SK-N-SH (cell line): ENCODE measurements around the gene HSF5. TPM values are rescaled to one million over a fixed set of nuclear protein-coding genes. Genes with fewer than 3 reads are reported as not detected.

ENCODE experiments used
- CTCF ChIA-PET: fragments of 300-600, 350-600 bp; formaldehyde crosslinking; extraction: SDS; loops from one replicate; lab custom pipeline; 2021; lab: Yijun Ruan, JAX
- POLR2A ChIA-PET: fragments of 350-600 bp; sonication (Branson Sonifier 250); formaldehyde crosslinking; extraction: SDS; loops from one replicate; lab custom pipeline; 2020; ENCODE audit warnings: antibody characterized with exemption, inconsistent platforms; lab: Yijun Ruan, JAX
- DNase-seq: peaks from one replicate; pipeline ENCODE4 v3.0.0; 2012
- H2AFZ ChIP-seq: fragments of 200-600 bp; sonication (generic); 2 replicates; pipeline ENCODE4 v1.8.1; 2016; ENCODE audit warnings: antibody characterized with exemption, mild to moderate bottlenecking, low read depth
- H3F3A ChIP-seq: fragments of 200-600 bp; sonication (generic); replicated peaks from 2 replicates; pipeline ENCODE3; 2016; ENCODE audit warnings: antibody characterized with exemption, mild to moderate bottlenecking; ENCODE audit not compliant: insufficient read depth
- H3K27ac ChIP-seq, 2 experiments: fragments of 200-500 bp in 1 of 2; fragments of 200-600 bp in 1 of 2; sonication (Bioruptor generic) in 1 of 2; sonication (generic), shearing (Covaris generic) in 1 of 2; 2 replicates each; pipeline versions ENCODE4 v1.5.1 to v1.6.1; 2014 to 2016; ENCODE audit warnings: low read depth in 2 of 2, inconsistent platforms in 1 of 2, low read length in 1 of 2, mild to moderate bottlenecking in 1 of 2, mixed read lengths in 1 of 2
- H3K27me3 ChIP-seq: fragments of 200-600 bp; sonication (generic), shearing (Covaris generic); 2 replicates; pipeline ENCODE4 v1.6.1; 2016; ENCODE audit warnings: mixed run types; ENCODE audit not compliant: insufficient read depth
- H3K36me3 ChIP-seq, 2 experiments: fragments of 200-500 bp in 1 of 2; fragments of 200-600 bp in 1 of 2; sonication (Bioruptor generic) in 1 of 2; sonication (generic) in 1 of 2; replicated peaks in 1 of 2; 2 replicates each; pipeline versions ENCODE3 to v1.5.1; 2014 to 2016; ENCODE audit warnings: low read length in 1 of 2, mild to moderate bottlenecking in 1 of 2; ENCODE audit not compliant: insufficient read depth in 2 of 2, control insufficient read depth in 1 of 2
- H3K4me1 ChIP-seq, 2 experiments: fragments of 200-500 bp in 1 of 2; fragments of 200-600 bp in 1 of 2; sonication (Bioruptor generic) in 1 of 2; sonication (generic), shearing (Covaris generic) in 1 of 2; 2 replicates each; pipeline versions ENCODE4 v1.5.1 to v1.6.1; 2014 to 2016; ENCODE audit warnings: low read depth in 1 of 2, low read length in 1 of 2, mixed run types in 1 of 2; ENCODE audit not compliant: insufficient read depth in 2 of 2, control insufficient read depth in 1 of 2
- H3K4me2 ChIP-seq: fragments of 200-600 bp; sonication (generic), shearing (Covaris generic); 2 replicates; pipeline ENCODE4 v1.6.1; 2017; ENCODE audit warnings: mixed run types
- H3K4me3 ChIP-seq, 2 experiments: fragments of 200-500 bp in 1 of 2; fragments of 200-600 bp in 1 of 2; sonication (Bioruptor generic) in 1 of 2; sonication (generic), shearing (Covaris generic) in 1 of 2; 2 replicates each; pipeline versions ENCODE4 v1.5.1 to v1.8.1; 2014 to 2016; ENCODE audit warnings: low read depth in 2 of 2, inconsistent platforms in 1 of 2, low read length in 1 of 2, mild to moderate bottlenecking in 1 of 2, mixed read lengths in 1 of 2, moderate library complexity in 1 of 2
- H3K79me2 ChIP-seq: fragments of 200-600 bp; sonication (generic); 2 replicates; pipeline ENCODE4 v1.8.1; 2017; ENCODE audit warnings: mild to moderate bottlenecking; ENCODE audit not compliant: insufficient read depth
- H3K9ac ChIP-seq: fragments of 200-600 bp; sonication (generic); 2 replicates; pipeline ENCODE4 v1.6.1; 2017; ENCODE audit warnings: mixed run types
- H3K9me2 ChIP-seq: fragments of 200-600 bp; sonication (generic); 2 replicates; pipeline ENCODE4 v1.6.1; 2017; ENCODE audit warnings: mixed run types
- H3K9me3 ChIP-seq: fragments of 200-600 bp; sonication (generic); 2 replicates; pipeline ENCODE4 v1.6.1; 2017; ENCODE audit warnings: mixed run types, mild to moderate bottlenecking, moderate library complexity
- H4K20me1 ChIP-seq: fragments of 200-600 bp; sonication (generic); 2 replicates; pipeline ENCODE4 v1.6.1; 2017; ENCODE audit warnings: mild to moderate bottlenecking, mixed run types; ENCODE audit not compliant: insufficient read depth
- CHD2 ChIP-seq: fragments of 150-350 bp; IDR thresholded peaks from 2 replicates; pipeline ENCODE4 v1.6.1; 2018; ENCODE audit warnings: low read length; ENCODE audit not compliant: partially characterized antibody
- ELF1 ChIP-seq: IDR thresholded peaks from 2 replicates; pipeline ENCODE4 v1.4.0; 2012
- EP300 ChIP-seq, 2 experiments: IDR thresholded peaks; 2 replicates each; pipeline versions ENCODE4 v1.4.0 to v1.6.1; 2012; ENCODE audit warnings: borderline replicate concordance in 1 of 2, low read depth in 1 of 2, low read length in 1 of 2
- EZH2phosphoT487 ChIP-seq: fragments of 200-600 bp; sonication (generic); IDR thresholded peaks from 2 replicates; pipeline ENCODE4 v1.6.1; 2017; ENCODE audit warnings: low read depth, mixed run types, mild to moderate bottlenecking, antibody characterized with exemption, moderate library complexity, borderline replicate concordance
- FOSL2 ChIP-seq: IDR thresholded peaks from 2 replicates; pipeline ENCODE4 v1.4.0; 2012; ENCODE audit warnings: low read depth, mild to moderate bottlenecking, moderate library complexity, borderline replicate concordance
- FOXM1 ChIP-seq: IDR thresholded peaks from 2 replicates; pipeline ENCODE4 v1.4.0; 2012; ENCODE audit warnings: low read depth, mild to moderate bottlenecking
- GATA2 ChIP-seq: sonication (generic); formaldehyde crosslinking; IDR thresholded peaks from 2 replicates; pipeline ENCODE4 v1.5.0; 2020; ENCODE audit warnings: mild to moderate bottlenecking, missing genetic modification reagents
- JUND ChIP-seq: IDR thresholded peaks from 2 replicates; pipeline ENCODE4 v1.4.0; 2012
- MEF2A ChIP-seq: IDR thresholded peaks from 2 replicates; pipeline ENCODE4 v1.4.0; 2012; ENCODE audit warnings: low read depth, borderline replicate concordance
- MXI1 ChIP-seq: IDR thresholded peaks from 2 replicates; pipeline ENCODE4 v1.6.1; 2012; ENCODE audit warnings: mild to moderate bottlenecking, low read depth, low read length, improper control_type of control experiment
- NFIC ChIP-seq: IDR thresholded peaks from 2 replicates; pipeline ENCODE4 v1.4.0; 2012; ENCODE audit warnings: borderline replicate concordance
- NRF1 ChIP-seq: IDR thresholded peaks from 2 replicates; pipeline ENCODE4 v1.6.1; 2012; ENCODE audit warnings: low read depth, mild to moderate bottlenecking, low read length
- POLR2AphosphoS5 ChIP-seq: IDR thresholded peaks from 2 replicates; pipeline ENCODE4 v1.6.1; 2012; ENCODE audit warnings: low read depth, low read length
- RXRA ChIP-seq: IDR thresholded peaks from 2 replicates; pipeline ENCODE4 v1.4.0; 2012; ENCODE audit warnings: low read depth, mild to moderate bottlenecking, borderline replicate concordance
- SIN3A ChIP-seq: IDR thresholded peaks from 2 replicates; pipeline ENCODE4 v1.6.1; 2012; ENCODE audit warnings: low read depth, mild to moderate bottlenecking, low read length, moderate library complexity, borderline replicate concordance
- SMC3 ChIP-seq: IDR thresholded peaks from 2 replicates; pipeline ENCODE4 v1.6.1; 2012; ENCODE audit warnings: low read depth, low read length, improper control_type of control experiment
- TAF1 ChIP-seq: IDR thresholded peaks from 2 replicates; pipeline ENCODE4 v1.6.1; 2012; ENCODE audit warnings: low read depth, mild to moderate bottlenecking, low read length, moderate library complexity, borderline replicate concordance
- TCF12 ChIP-seq: IDR thresholded peaks from 2 replicates; pipeline ENCODE4 v1.4.0; 2012
- USF1 ChIP-seq: IDR thresholded peaks from 2 replicates; pipeline ENCODE4 v1.4.0; 2012; ENCODE audit warnings: low read depth, borderline replicate concordance
- USF2 ChIP-seq: fragments of 150-350 bp; IDR thresholded peaks from 2 replicates; pipeline ENCODE4 v1.6.1; 2017; ENCODE audit warnings: antibody characterized with exemption, low read length, low read depth, borderline replicate concordance
- YY1 ChIP-seq: IDR thresholded peaks from 2 replicates; pipeline ENCODE4 v1.4.0; 2012; ENCODE audit warnings: low read depth, mild to moderate bottlenecking
- WGBS: methylation state at CpG from one replicate; pipeline ENCODE4 v1.1.6; 2017; ENCODE audit warnings: low lambda C conversion rate; 5-methylcytosine and 5-hydroxymethylcytosine counted together
- polyA plus RNA-seq, 3 experiments: library from polyadenylated mRNA; depleted of rRNA; stranded (reverse); fragments of >200 nt; gene quantifications; 2 replicates each; pipeline ENCODE4 v1.2.3, GENCODE V29; 2012
- TF ChIP-seq, protein P1 (sequence below): IDR thresholded peaks from 2 replicates; pipeline ENCODE4 v1.4.0; 2012; ENCODE audit warnings: low read depth

HSF5 gene
- polyA plus RNA-seq, 1 of the 3 experiments (the other 2 are of a cell fraction), result not detected

- CTCF ChIA-PET, result interaction anchor here (0.9 to 1.2 kb wide), 3 partner anchors 15 to 46 kb away, joined by 3 to 5 read pairs (median 3); no protein-coding TSS in a partner anchor
Measured at GRCh38 chr17:58400826-58401225, 87.4 kb downstream of the HSF5 start.

GRCh38 chr17:58399974-58400373 is 88.2 kb downstream of the HSF5 start:
- no peaks in the 10 kb centered on the region for H3K9me3 ChIP-seq
- no peak overlapping the region for H3K27ac ChIP-seq
- TF ChIP-seq NFIC, result no peak
- TF ChIP-seq TCF12, result no peak
- TF ChIP-seq EZH2phosphoT487, result no peak
- no peak for TF ChIP-seq ELF1
- TF ChIP-seq, protein P1, sequence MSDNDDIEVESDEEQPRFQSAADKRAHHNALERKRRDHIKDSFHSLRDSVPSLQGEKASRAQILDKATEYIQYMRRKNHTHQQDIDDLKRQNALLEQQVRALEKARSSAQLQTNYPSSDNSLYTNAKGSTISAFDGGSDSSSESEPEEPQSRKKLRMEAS, result no peak
- TF ChIP-seq YY1, result no peak
- TF ChIP-seq FOSL2, result no peak
- TF ChIP-seq NRF1, result no peak
- TF ChIP-seq GATA2, result no peak
- TF ChIP-seq POLR2AphosphoS5, result no peak
- H3K36me3 ChIP-seq, result no peaks in the 10 kb centered on the region
- H2AFZ ChIP-seq, result no peak overlapping the region
- H3K79me2 ChIP-seq, result no peaks in the 10 kb centered on the region
- H3K27me3 ChIP-seq, result peaks cover 32% of the 10 kb centered on the region
- ChIA-PET CTCF (interaction anchor here (1.0 kb wide), 2 partner anchors 16 to 18 kb away, joined by 3 to 5 read pairs; partner anchors contain the start of gene RNF43), POLR2A (no interaction called here)
- no peak for DNase-seq
- H3K9me2 ChIP-seq, result no peaks in the 10 kb centered on the region
- no peak overlapping the region for H3K9ac ChIP-seq
- H4K20me1 ChIP-seq, result no peaks in the 10 kb centered on the region
- H3K4me1 ChIP-seq, result no peaks in the 10 kb centered on the region
- no peak overlapping the region for H3K4me3 ChIP-seq
- 33% methylated on average over 3 of the region's 3 CpGs for WGBS
- H3F3A ChIP-seq, result no peaks in the 10 kb centered on the region
- no peak overlapping the region for H3K4me2 ChIP-seq

More at GRCh38 chr17:58400826-58401225, 87.4 kb downstream of the HSF5 start:
- H3K27me3 ChIP-seq, result peaks cover 32% of the 10 kb centered on the region
- H2AFZ ChIP-seq, result no peak overlapping the region
- no peaks in the 10 kb centered on the region for H3F3A ChIP-seq
- H3K9ac ChIP-seq, result no peak overlapping the region
- H3K4me3 ChIP-seq, result no peak overlapping the region
- H4K20me1 ChIP-seq, result no peaks in the 10 kb centered on the region
- H3K9me2 ChIP-seq, result no peaks in the 10 kb centered on the region
- no peaks in the 10 kb centered on the region for H3K36me3 ChIP-seq
- H3K4me2 ChIP-seq, result no peak overlapping the region
- POLR2A ChIA-PET, result no interaction called here
- no peaks in the 10 kb centered on the region for H3K79me2 ChIP-seq
- no peak for DNase-seq
- H3K27ac ChIP-seq, result no peak overlapping the region
- H3K4me1 ChIP-seq, result no peaks in the 10 kb centered on the region
- H3K9me3 ChIP-seq, result no peaks in the 10 kb centered on the region
- TF ChIP-seq EP300 (IDR thresholded peaks at IDR 0.05; ENCODE audit: borderline replicate concordance in 1 of 2, low read depth in 1 of 2, low read length in 1 of 2) (no peak), SMC3 (no peak), MEF2A (no peak), GATA2 (no peak)
- TF ChIP-seq, all 33 proteins: peak for 0

DNA sequence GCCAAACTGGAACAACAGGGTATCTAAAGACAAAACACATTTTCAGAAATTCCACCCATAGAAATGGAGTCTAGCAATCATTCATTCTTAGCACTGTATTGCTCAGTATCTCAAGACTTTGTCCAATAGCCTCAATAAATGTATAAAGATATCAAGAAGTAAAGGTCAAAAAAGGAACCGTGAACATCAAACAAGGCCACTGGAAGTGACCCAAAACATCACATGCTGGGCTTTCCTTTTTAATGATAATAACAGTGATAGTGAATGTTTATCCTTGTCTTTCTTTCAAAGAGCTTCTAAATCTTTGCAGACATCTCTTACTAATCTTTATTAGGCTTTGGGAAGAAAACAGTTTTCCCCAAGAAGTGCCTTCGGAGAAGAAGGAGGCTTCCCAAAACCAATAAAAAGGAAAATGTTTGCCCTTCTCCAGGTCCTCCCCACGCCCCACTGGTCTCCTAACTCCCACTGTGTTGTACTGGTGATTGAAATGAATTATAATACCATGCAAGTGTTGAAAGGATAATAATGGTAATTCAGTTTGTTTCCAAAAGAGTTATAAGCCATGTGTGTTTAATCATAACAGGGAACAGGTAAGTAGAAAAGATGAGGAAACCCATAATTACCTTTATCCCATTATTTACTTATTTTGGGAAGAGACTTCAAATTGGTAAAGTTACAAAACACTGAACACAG is 89.5 kb downstream of the HSF5 start:
- ChIA-PET POLR2A (interaction anchor here (0.6 kb wide), 1 partner anchor 177 kb away, joined by 6 read pairs; no protein-coding TSS in a partner anchor), CTCF (interaction anchor here (1.4 to 2.5 kb wide), 2 partner anchors 61 to 149 kb away, joined by 3 to 8 read pairs; no protein-coding TSS in a partner anchor)
- no peaks in the 10 kb centered on the region for H3F3A ChIP-seq
- no peaks in the 10 kb centered on the region for H3K9me2 ChIP-seq
- H3K4me2 ChIP-seq, result no peak overlapping the region
- no peaks in the 10 kb centered on the region for H3K4me1 ChIP-seq
- H4K20me1 ChIP-seq, result no peaks in the 10 kb centered on the region
- H2AFZ ChIP-seq, result no peak overlapping the region
- no peak overlapping the region for H3K9ac ChIP-seq
- no peaks in the 10 kb centered on the region for H3K36me3 ChIP-seq
- H3K4me3 ChIP-seq, result no peak overlapping the region
- 11% methylated on average over 3 of the region's 3 CpGs for WGBS
- H3K27me3 ChIP-seq, result peaks cover 44% of the 10 kb centered on the region
- no peak overlapping the region for H3K27ac ChIP-seq
- no peak for DNase-seq
- H3K9me3 ChIP-seq, result no peaks in the 10 kb centered on the region
- no peaks in the 10 kb centered on the region for H3K79me2 ChIP-seq
- TF ChIP-seq TCF12, result no peak
- TF ChIP-seq CHD2, result no peak
- no peak for TF ChIP-seq FOXM1
- TF ChIP-seq SMC3, result no peak
- TF ChIP-seq SIN3A, result no peak
- TF ChIP-seq JUND, result no peak
- TF ChIP-seq MXI1, result no peak
- no peak for TF ChIP-seq RXRA
- no peak for TF ChIP-seq MEF2A
- no peak for TF ChIP-seq TAF1
- no peak for TF ChIP-seq USF2
- TF ChIP-seq POLR2AphosphoS5, result no peak
- TF ChIP-seq, protein P1, result no peak
- no peak for TF ChIP-seq USF1
